HG03432 (cell line): Measurements from ENCODE around the gene MYOD1.

ENCODE experiments used
- ATAC-seq: cut with Tn5 transposase; IDR thresholded peaks from one replicate; pipeline ENCODE4 v1.9.1; 2021; ENCODE audit warnings: mild to moderate bottlenecking, moderate library complexity; ENCODE audit not compliant: unreplicated experiment

The MYOD1 gene

DNA sequence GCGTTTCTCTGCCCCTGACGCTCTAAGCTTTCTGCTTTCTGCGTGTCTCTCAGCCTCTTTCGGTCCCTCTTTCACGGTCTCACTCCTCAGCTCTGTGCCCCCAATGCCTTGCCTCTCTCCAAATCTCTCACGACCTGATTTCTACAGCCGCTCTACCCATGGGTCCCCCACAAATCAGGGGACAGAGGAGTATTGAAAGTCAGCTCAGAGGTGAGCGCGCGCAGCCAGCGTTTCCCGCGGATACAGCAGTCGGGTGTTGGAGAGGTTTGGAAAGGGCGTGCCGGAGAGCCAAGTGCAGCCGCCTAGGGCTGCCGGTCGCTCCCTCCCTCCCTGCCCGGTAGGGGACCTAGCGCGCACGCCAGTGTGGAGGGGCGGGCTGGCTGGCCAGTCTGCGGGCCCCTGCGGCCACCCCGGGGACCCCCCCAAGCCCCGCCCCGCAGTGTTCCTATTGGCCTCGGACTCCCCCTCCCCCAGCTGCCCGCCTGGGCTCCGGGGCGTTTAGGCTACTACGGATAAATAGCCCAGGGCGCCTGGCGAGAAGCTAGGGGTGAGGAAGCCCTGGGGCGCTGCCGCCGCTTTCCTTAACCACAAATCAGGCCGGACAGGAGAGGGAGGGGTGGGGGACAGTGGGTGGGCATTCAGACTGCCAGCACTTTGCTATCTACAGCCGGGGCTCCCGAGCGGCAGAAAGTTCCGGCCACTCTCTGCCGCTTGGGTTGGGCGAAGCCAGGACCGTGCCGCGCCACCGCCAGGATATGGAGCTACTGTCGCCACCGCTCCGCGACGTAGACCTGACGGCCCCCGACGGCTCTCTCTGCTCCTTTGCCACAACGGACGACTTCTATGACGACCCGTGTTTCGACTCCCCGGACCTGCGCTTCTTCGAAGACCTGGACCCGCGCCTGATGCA lies at the start of gene MYOD1:
MYOD1 (plus strand) TSS at position 544 of the 910 bp plus-strand sequence; CDS start at position 756, 212 bp downstream.
- ATAC-seq, result no peak

DNA sequence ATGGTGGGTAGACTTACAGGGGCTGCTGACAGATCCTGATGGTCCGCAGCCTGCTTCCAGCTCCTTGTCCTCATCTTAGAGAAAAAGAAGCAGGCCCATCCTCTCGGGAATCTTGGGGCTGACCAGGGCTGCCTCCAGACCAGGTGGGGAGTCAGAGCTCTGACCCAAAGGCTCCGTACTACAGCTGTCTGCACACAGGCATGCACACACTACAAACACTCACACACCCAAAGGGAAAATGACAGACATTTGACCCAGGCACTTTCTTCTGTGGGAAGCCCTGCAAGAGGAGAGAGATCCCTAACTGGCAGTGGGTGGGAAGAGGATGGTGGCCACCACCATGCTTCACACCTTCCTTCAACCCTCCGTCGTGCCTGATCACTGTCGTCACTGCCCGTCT lies 46.9 kb upstream of the MYOD1 start:
- no peak for ATAC-seq

GRCh38 chr11:17673951-17674350 lies 45.4 kb upstream of the MYOD1 start:
- no peak for ATAC-seq

DNA sequence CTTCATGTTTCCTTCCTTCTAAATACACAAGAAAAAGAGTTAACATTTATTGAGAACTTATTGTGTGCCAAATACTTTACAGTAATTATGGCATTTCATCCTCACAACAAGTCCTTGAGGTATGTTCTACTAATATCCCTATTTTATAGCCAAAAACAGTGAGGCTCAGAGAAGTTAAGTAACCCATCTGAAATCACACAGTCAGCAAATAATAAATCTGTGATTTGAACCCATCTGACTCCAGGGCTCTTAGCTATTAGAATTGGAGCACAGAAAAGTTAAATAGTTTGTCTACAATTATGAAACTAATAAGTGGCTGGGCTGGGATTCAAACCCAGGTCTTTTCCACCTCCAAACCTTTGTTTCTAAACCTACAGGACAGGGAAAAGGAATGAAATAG lies 36.5 kb upstream of the MYOD1 start:
- ATAC-seq, result no peak

DNA sequence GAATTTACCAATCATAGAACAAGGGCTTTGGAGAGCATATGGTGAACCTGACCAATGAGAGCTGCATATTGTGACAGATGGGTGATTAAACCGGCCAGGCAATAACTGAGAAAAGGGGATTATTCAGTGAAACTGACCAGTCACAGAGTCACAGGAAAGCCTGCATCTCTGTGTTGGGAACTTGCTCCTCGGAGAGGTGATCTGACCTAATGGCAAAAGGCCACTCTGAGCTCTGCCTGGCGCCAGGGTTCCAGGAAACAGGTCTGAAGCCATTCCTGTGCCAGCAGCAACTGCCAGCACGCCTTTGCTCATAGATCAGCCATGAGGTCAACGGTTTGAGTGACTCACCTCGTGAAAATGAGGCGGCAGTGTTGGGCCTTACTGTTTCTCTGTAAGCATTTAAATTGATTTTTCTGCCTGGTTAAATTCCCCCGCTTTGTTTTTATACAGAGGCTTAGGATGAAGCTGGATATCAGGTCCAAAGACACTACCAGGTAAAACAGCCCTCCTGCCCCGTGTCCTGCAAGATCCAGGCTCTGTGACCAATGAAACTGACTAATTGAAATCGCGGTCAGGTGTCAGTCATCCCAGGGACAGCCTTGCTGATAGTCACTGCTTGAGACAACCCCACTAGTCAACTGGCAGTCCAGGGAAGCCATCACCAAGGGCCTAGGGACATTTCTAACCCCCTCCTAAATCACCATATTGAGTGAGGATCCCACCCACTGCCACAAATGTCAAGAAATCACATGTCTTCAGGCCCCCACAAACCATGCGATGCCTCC lies 35.8 kb upstream of the MYOD1 start:
- no peak for ATAC-seq

DNA sequence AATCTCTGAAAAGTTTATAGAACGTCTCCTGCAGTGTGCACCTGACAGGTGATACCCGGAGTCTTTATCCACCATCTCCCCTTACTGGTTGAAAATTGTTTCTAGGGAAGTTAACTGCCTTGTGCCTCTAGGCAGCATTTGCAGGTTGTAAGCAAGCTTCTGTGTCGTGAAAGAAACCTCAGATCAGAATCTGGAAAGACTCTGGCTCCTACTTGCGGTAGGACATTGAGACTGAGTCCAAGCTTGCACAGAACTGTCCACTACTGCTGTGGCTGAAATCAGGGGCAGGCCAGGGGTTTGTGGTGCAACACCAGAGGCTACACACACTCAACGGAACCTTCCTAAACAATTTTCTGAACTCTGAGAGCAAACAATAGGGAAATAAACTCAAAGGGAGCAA lies 34.8 kb upstream of the MYOD1 start:
- no peak for ATAC-seq

DNA sequence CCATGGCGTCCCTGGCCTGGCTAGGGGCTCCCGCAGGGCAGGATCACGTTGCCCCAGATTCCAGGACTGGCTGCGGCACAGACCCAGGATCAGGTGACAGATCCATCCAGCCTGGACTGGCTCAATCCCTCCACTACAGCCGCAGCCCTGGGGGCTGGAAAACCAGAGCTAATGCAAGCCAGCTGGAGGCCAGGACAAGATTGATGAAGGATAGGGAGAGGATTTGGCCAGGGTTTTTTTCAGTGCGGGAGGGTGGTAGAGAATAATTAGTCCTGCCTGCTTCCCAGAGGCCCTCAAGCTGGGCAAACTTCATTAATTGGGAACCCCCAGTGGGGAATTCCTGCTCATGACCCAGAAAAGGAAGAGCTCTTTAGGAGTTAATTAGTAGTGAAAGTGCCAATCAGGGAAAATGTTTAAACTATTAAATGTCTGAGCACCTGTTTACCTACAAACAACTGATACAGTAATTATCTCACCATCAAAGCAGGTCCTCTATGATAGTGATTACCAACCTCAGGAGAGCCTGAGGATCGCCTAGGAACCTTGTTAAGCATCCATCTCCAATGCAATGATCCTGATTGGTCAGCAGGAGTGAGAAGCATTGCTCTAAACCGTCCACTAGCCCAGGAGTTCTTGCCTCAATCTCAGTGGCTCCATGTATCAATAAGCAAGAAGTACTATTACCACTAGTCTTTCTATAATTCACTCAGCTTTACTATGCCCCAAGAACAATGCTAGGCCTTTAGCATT lies 33.0 kb upstream of the MYOD1 start:
- no peak for ATAC-seq

- no peak for ATAC-seq
Measured at GRCh38 chr11:17687946-17688670, 31.3 kb upstream of the MYOD1 start.

GRCh38 chr11:17691550-17691949 lies 27.8 kb upstream of the MYOD1 start:
- ATAC-seq, result no peak

- ATAC-seq, result no peak
Measured at GRCh38 chr11:17691976-17692375, 27.4 kb upstream of the MYOD1 start.

GRCh38 chr11:17692931-17693330 lies 26.4 kb upstream of the MYOD1 start:
- no peak for ATAC-seq

DNA sequence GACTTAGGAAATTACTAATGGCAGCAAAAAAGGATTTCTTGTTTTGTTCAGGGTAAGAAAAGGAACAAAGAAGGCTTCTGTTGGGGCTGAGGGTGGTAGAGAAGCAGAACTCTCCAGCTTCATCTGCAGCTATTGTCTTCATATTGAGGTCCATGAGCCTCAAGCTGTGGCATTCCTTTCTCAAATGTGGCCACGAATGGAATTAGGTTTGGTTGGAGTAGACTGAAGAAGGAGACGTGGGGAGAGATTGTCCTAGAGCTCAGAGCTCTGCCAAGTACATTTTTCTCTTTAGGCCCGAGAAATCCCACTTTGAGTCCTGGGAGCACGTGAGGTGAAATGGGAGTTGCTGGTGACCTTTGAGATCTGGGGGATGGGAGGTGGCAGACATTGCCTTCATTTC lies 25.8 kb upstream of the MYOD1 start:
- no peak for ATAC-seq

DNA sequence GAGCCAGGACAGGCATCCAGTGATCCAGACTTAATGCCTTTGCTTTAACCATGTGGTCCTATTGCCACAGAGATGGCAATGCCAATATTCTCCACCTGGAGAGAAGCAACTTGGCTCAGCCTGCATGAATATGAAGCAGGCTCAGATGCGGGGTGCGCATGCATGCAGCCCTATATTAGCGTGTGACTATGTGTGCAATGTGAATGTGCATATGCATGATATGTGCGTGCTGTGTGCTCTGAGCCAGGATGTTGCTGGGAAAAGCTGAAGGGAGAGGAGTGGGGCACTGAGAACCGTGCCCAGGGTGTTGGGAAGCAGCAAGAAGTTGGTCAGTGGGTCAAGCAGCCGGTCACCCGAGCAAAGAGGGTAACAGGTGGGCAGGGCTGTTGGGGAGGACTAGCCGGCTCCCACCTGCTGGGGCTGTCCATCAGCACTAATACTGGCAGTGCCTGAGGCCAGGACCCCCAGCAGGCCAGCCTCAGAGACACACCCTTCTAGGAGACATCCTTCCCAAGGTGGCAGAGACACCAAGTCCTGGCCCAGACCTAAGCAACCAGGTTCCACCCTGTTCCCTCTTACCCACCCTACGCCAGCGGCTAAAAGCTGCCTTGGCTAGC lies 24.8 kb upstream of the MYOD1 start:
- no peak for ATAC-seq

- no peak for ATAC-seq
Measured at GRCh38 chr11:17695454-17696441, 23.6 kb upstream of the MYOD1 start.

- no peak for ATAC-seq
Measured at GRCh38 chr11:17696741-17697140, 22.6 kb upstream of the MYOD1 start.

DNA sequence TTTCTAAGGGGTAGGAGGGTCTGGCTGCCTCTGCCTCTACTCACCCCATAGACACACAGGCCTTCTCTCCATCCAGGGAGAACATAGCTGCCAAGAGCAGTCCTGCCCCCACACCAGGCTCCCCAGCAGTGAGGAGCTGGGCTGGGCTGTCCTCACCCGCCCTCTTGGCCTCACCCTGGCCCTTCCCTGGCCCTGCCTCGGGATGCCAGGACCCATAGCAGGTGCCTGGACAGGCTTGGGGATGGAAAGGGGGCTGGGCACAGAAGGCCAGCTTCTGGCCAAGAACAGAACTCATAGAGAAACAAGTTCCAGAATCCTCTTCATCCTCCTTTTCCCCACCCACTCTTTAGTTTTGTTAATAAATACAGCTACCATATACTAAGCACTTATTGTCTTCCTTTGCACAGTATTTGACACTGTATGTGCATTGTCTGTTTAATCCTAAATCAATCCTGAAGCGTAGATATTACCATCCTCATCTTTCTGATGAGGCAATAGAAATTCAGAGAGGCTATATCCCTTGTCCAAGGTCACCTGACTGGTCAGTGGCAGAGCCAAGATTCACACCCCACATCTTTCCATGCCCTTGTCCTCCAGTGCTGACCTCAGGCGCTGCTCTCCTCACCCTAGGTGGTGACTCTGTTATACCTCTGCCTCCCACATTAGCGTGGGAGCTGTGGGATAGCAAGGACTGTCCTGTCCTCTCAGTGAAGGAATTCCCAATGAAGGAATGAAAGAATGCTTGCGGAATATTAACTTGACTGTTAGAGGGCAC lies 22.0 kb upstream of the MYOD1 start:
- ATAC-seq, result no peak

DNA sequence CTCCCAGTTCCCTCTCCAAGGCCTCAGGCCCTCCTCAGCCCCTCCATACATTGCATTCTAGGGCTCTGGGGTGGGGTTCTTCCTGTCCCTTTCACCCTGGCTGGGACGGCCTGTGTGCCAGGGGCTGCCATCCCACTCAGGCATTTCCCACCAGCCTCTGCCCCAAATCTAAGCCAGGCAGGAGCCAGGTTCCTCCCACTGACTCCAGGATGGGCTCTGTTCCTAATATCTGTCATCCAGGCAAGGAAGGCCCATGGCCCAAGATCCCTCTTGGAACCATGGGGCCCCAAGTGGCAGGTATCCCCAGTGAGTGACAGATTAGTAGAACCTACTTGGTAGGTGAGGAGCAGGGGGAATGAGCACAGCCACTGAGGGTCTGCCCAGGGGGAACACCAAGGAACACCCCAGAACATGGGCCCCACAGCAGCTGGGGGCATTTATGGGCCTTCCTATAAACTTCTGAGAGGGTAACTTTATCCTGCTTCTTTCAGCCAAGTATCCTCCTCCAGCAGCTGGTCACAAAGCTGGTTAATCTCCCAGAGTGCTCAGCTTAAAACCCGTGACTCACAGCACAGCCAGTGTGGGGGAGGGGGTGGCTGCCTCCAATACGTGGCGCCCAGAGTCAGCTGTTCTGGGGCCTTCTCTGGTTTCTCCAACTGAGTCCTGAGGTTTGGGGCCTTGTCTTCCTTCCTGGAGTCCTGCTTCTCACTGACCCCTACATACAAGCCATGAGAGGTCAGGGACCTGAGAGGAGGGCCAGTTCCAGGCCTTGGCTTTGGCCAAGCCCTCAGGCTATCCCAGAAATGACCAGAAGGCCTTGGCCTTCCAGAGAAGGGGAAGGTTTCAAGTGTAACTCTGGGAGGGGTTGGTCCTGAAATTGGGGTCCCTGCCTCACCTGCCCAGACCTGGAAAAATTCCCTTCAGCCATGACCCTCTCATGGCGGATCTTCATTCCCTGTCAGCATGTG lies 19.9 kb upstream of the MYOD1 start:
- no peak for ATAC-seq
